Gastrocnemius medialis (tissue), 4 donors: Measurements from ENCODE around the gene IFRD2. TPM values are rescaled to one million over a fixed set of nuclear protein-coding genes. Genes with fewer than 3 reads are reported as not detected.
"Not testable (repeated sequence)": the region's sequence is repeated elsewhere in the genome, so short reads cannot be mapped to it uniquely, and the experiment has no call there.

Source experiments
- ATAC-seq, 2 donors: fragments of 150-250 bp; one replicate each; pipeline ENCODE4 v1.9.1; 2016
- DNase-seq, 2 donors: peaks; one replicate each; pipeline ENCODE4 v3.0.0-alpha.2; 2019
- H3K27ac ChIP-seq, 4 donors: fragments of 200-600 bp; sonication (generic); 1 replicate in 1 of 4; 2 replicates in 3 of 4; pipeline ENCODE4 v1.5.1; 2016 to 2018; ENCODE audit warnings: mild to moderate bottlenecking in 2 of 4, moderate library complexity in 1 of 4
- H3K27me3 ChIP-seq, 3 donors: fragments of 200-600 bp; sonication (generic) in 2 of 3; 1 replicate in 1 of 3; 2 replicates in 2 of 3; pipeline versions ENCODE4 v1.5.1 to v1.6.0; 2016 to 2019; ENCODE audit warnings: mild to moderate bottlenecking in 1 of 3, moderate library complexity in 1 of 3
- H3K36me3 ChIP-seq, 2 donors: fragments of 200-600 bp; sonication (generic) in 1 of 2; one replicate each; pipeline ENCODE4 v1.5.1; 2017 to 2018
- H3K4me1 ChIP-seq, 2 donors: fragments of 200-600 bp; sonication (generic) in 1 of 2; one replicate each; pipeline ENCODE4 v1.5.1; 2016 to 2017; ENCODE audit warnings: mild to moderate bottlenecking in 2 of 2
- H3K4me3 ChIP-seq, 4 donors: fragments of 200-600 bp; sonication (generic) in 3 of 4; 1 replicate in 1 of 4; 2 replicates in 3 of 4; pipeline ENCODE4 v1.5.1; 2016 to 2019; ENCODE audit warnings: mild to moderate bottlenecking in 2 of 4
- H3K9me3 ChIP-seq, 3 donors: fragments of 200-600 bp; sonication (generic) in 2 of 3; 1 replicate in 1 of 3; 2 replicates in 2 of 3; pipeline ENCODE4 v1.5.1; 2016 to 2019
- CTCF ChIP-seq, 5 experiments: fragments of 450-650 bp in 3 of 5; fragments of 200-600 bp in 2 of 5; sonication (generic) in 2 of 5; IDR thresholded peaks in 4 of 5; conservative IDR thresholded peaks in 1 of 5; 1 replicate in 4 of 5; 2 replicates in 1 of 5; pipeline ENCODE4 v1.5.1; 2016 to 2019; ENCODE audit warnings: antibody characterized with exemption in 5 of 5, mild to moderate bottlenecking in 3 of 5, moderate library complexity in 3 of 5
- POLR2A ChIP-seq, 2 donors: fragments of 450-650 bp; IDR thresholded peaks; one replicate each; pipeline ENCODE4 v1.6.1; 2017; ENCODE audit warnings: antibody characterized with exemption in 2 of 2, mild to moderate bottlenecking in 2 of 2, moderate library complexity in 2 of 2
- in situ Hi-C, 4 donors: fragments of 200-750 bp; cut with MboI; loops; one replicate each; pipeline versions ENCODE4 v1.15.0 to v1.8.0; 2017; ENCODE audit warnings: low sequenced_read_pairs in 4 of 4
- intact Hi-C: fragments of 100-400 bp; cut with DNase I; formaldehyde crosslinking; loops from one replicate; pipeline ENCODE4 v1.15.1; 2023; ENCODE audit warnings: low total_unique reads
- total RNA-seq, 4 donors: library from RNA; depleted of rRNA; stranded (reverse); fragments of >200 nt; gene quantifications; one replicate each; pipeline versions ENCODE4 v1.1.0 to v1.2.3, GENCODE V29; 2016

IFRD2 gene
- total RNA-seq, 4 donors from 2014 or later, result 111 to 145 (median 127) TPM

- DNase-seq (no peak), ATAC-seq (no peak)
- intact Hi-C loops, result no loop called here
- H3K36me3 ChIP-seq, result no peaks in the 10 kb centered on the region
- no peak overlapping the region for H3K27ac ChIP-seq
- H3K27me3 ChIP-seq, result no peaks in the 10 kb centered on the region
- H3K9me3 ChIP-seq, result no peaks in the 10 kb centered on the region
- no peak overlapping the region for H3K4me3 ChIP-seq
- TF ChIP-seq POLR2A (IDR thresholded peaks at IDR 0.05) (no peak), CTCF (IDR thresholded peaks at IDR 0.05 in 4 of 5, conservative IDR thresholded peaks at IDR 0.05 in 1 of 5) (no peak)
- in situ Hi-C loops, result loop anchor here in 1 of 4 donors (10.0 to 25.0 kb wide), 2 partner anchors 51 to 338 kb away; partner anchors contain the start of genes MON1A and RBM6
- peaks cover 20 to 38% of the 10 kb centered on the region in 2 donors for H3K4me1 ChIP-seq
Measured at GRCh38 chr3:50275141-50275995, 16.9 kb downstream of the IFRD2 start.

GRCh38 chr3:50274371-50275104, 17.7 kb downstream of the IFRD2 start:
- TF ChIP-seq POLR2A (IDR thresholded peaks at IDR 0.05) (no peak), CTCF (IDR thresholded peaks at IDR 0.05 in 4 of 5, conservative IDR thresholded peaks at IDR 0.05 in 1 of 5) (peak; percentile 42 to 76 (median 73))
- ATAC-seq (peak in 1 of 2 donors; percentile 16), DNase-seq (peak in 1 of 2 donors; percentile 54)
- intact Hi-C loops, result no loop called here
- peaks cover 20 to 38% of the 10 kb centered on the region in 2 donors for H3K4me1 ChIP-seq
- H3K27me3 ChIP-seq, result no peaks in the 10 kb centered on the region
- no peaks in the 10 kb centered on the region for H3K36me3 ChIP-seq
- H3K9me3 ChIP-seq, result no peaks in the 10 kb centered on the region
- H3K27ac ChIP-seq, result no peak overlapping the region
- no peak overlapping the region for H3K4me3 ChIP-seq
- in situ Hi-C loops, result loop anchor here in 2 of 4 donors (5.0 to 25.0 kb wide), 3 partner anchors 47 to 337 kb away; partner anchors contain the start of genes MON1A (in 1 of the 2) and RBM6 (in 1 of the 2)

- Histone ChIP-seq H3K9me3 (no peaks in the 10 kb centered on the region), H3K27ac (no peak overlapping the region), H3K4me3 (peak overlapping the region in 1 of 4 donors; percentile 48), H3K27me3 (no peaks in the 10 kb centered on the region), H3K4me1 (peaks cover 20 to 38% of the 10 kb centered on the region in 2 donors), H3K36me3 (no peaks in the 10 kb centered on the region)
- no peak for DNase-seq
- intact Hi-C loops (loop anchor here (1.0 kb wide), 3 partner anchors 13 to 81 kb away; no protein-coding TSS in a partner anchor), in situ Hi-C loops (loop anchor here in 2 of 4 donors (5.0 to 10.0 kb wide), 2 partner anchors 46 to 49 kb away; no protein-coding TSS in a partner anchor)
- no peak for ATAC-seq
- TF ChIP-seq POLR2A (IDR thresholded peaks at IDR 0.05) (no peak), CTCF (IDR thresholded peaks at IDR 0.05 in 4 of 5, conservative IDR thresholded peaks at IDR 0.05 in 1 of 5) (no peak)
Measured at GRCh38 chr3:50273689-50274065, 18.6 kb downstream of the IFRD2 start.

GRCh38 chr3:50272911-50273688, 19.1 kb downstream of the IFRD2 start:
- no peaks in the 10 kb centered on the region for H3K36me3 ChIP-seq
- DNase-seq (peak; percentile 68 to 80), ATAC-seq (peak; percentile 82 to 85)
- H3K27ac ChIP-seq, result peak overlapping the region in 2 of 4 donors; percentile 8 to 15
- peaks cover 17 to 38% of the 10 kb centered on the region in 2 donors for H3K4me1 ChIP-seq
- H3K9me3 ChIP-seq, result no peaks in the 10 kb centered on the region
- peak; percentile 97 to 99 (median 99) for TF ChIP-seq CTCF (IDR thresholded peaks at IDR 0.05 in 4 of 5, conservative IDR thresholded peaks at IDR 0.05 in 1 of 5)
- TF ChIP-seq POLR2A (IDR thresholded peaks at IDR 0.05), result peak in 1 of 2 donors; percentile 11
- H3K4me3 ChIP-seq, result peak overlapping the region; percentile 38 to 56 (median 51)
- in situ Hi-C loops (loop anchor here in 2 of 4 donors (5.0 to 10.0 kb wide), 2 partner anchors 46 to 48 kb away; no protein-coding TSS in a partner anchor), intact Hi-C loops (loop anchor here (1.0 kb wide), 3 partner anchors 13 to 81 kb away; no protein-coding TSS in a partner anchor)
- H3K27me3 ChIP-seq, result no peaks in the 10 kb centered on the region

GRCh38 chr3:50272538-50272910, 19.7 kb downstream of the IFRD2 start:
- in situ Hi-C loops, result loop anchor here in 2 of 4 donors (5.0 to 10.0 kb wide), 2 partner anchors 45 to 48 kb away; no protein-coding TSS in a partner anchor
- H3K9me3 ChIP-seq, intact Hi-C loops, H3K27me3 ChIP-seq, H3K27ac ChIP-seq, DNase-seq, ATAC-seq, H3K36me3 ChIP-seq: not testable (repeated sequence)
- peak overlapping the region in 1 of 4 donors; percentile 48 for H3K4me3 ChIP-seq
- H3K4me1 ChIP-seq, result peaks cover 21 to 44% of the 10 kb centered on the region in 2 donors
